HepG2 (cell line): ENCODE measurements around the gene TLE2. TPM values are rescaled to one million over a fixed set of nuclear protein-coding genes. Genes with fewer than 3 reads are reported as not detected.

Experiments used
- DPF2 ChIP-seq: sonication (generic); formaldehyde crosslinking; IDR thresholded peaks from 2 replicates; pipeline ENCODE4 v1.4.0; 2020; ENCODE audit warnings: mild to moderate bottlenecking, low read depth, missing genetic modification reagents, borderline replicate concordance
- FLYWCH1 ChIP-seq: sonication (generic); formaldehyde crosslinking; IDR thresholded peaks from 2 replicates; pipeline ENCODE4 v1.8.1; 2023; ENCODE audit warnings: mild to moderate bottlenecking, missing genetic modification reagents
- GABPB1 ChIP-seq: IDR thresholded peaks from 2 replicates; pipeline ENCODE4 v1.6.1; 2016; ENCODE audit warnings: mild to moderate bottlenecking, missing genetic modification reagents, moderate library complexity, missing compliant biosample characterization
- GATA4 ChIP-seq: sonication (generic); IDR thresholded peaks from 2 replicates; pipeline ENCODE4 v1.6.1; 2016; ENCODE audit warnings: antibody characterized with exemption, low read depth, borderline replicate concordance
- KDM2A ChIP-seq: sonication (generic); formaldehyde crosslinking; IDR thresholded peaks from 2 replicates; pipeline ENCODE4 v1.4.0; 2020; ENCODE audit warnings: low read depth, missing genetic modification reagents, borderline replicate concordance
- MBNL3 ChIP-seq: fragments of 250-450 bp; sonication (Bioruptor Pico); conservative IDR thresholded peaks from 2 replicates; pipeline ENCODE4 v1.8.0; 2022; ENCODE audit warnings: mild to moderate bottlenecking, inconsistent platforms
- NFATC3 ChIP-seq: sonication (generic); formaldehyde crosslinking; IDR thresholded peaks from 2 replicates; pipeline ENCODE4 v1.5.1; 2020; ENCODE audit warnings: mild to moderate bottlenecking, missing genetic modification reagents
- RARA ChIP-seq: IDR thresholded peaks from 2 replicates; pipeline ENCODE4 v1.6.1; 2016; ENCODE audit warnings: missing genetic modification reagents, missing compliant biosample characterization
- SCMH1 ChIP-seq: sonication (generic); formaldehyde crosslinking; IDR thresholded peaks from 2 replicates; pipeline ENCODE4 v1.9.0; 2021; ENCODE audit warnings: missing genetic modification reagents, mild to moderate bottlenecking, borderline replicate concordance
- TBX3 ChIP-seq: fragments of 450-650 bp; IDR thresholded peaks from 2 replicates; pipeline ENCODE4 v1.6.1; 2017; ENCODE audit warnings: antibody characterized with exemption, mild to moderate bottlenecking, inconsistent platforms, borderline replicate concordance
- TEAD3 ChIP-seq: optimal IDR thresholded peaks from 2 replicates; pipeline ENCODE3; 2016; ENCODE audit warnings: borderline replicate concordance
- TGIF2 ChIP-seq: IDR thresholded peaks from 2 replicates; pipeline ENCODE4 v1.6.1; 2016; ENCODE audit warnings: control low read depth, missing compliant biosample characterization
- THAP11 ChIP-seq: IDR thresholded peaks from 2 replicates; pipeline ENCODE4 v1.6.1; 2016; ENCODE audit warnings: missing biosample characterization, missing genetic modification reagents
- ZFP36 ChIP-seq: fragments of 150-350 bp; IDR thresholded peaks from 2 replicates; pipeline ENCODE4 v1.6.1; 2018; ENCODE audit warnings: borderline replicate concordance, low read length, low read depth; ENCODE audit not compliant: partially characterized antibody
- ZFP37 ChIP-seq: sonication (generic); formaldehyde crosslinking; IDR thresholded peaks from 2 replicates; pipeline ENCODE4 v1.4.0; 2020; ENCODE audit warnings: missing genetic modification reagents, borderline replicate concordance
- ZNF138 ChIP-seq: sonication (generic); formaldehyde crosslinking; IDR thresholded peaks from 2 replicates; pipeline ENCODE4 v1.5.0; 2020; ENCODE audit warnings: mild to moderate bottlenecking, low read depth, missing genetic modification reagents
- ZNF263 ChIP-seq: sonication (generic); formaldehyde crosslinking; IDR thresholded peaks from 2 replicates; pipeline ENCODE4 v1.4.0; 2020; ENCODE audit warnings: missing genetic modification reagents
- ZNF354B ChIP-seq: sonication (generic); formaldehyde crosslinking; IDR thresholded peaks from 2 replicates; pipeline ENCODE4 v1.8.0; 2022; ENCODE audit warnings: mild to moderate bottlenecking, missing genetic modification reagents
- ZNF644 ChIP-seq: IDR thresholded peaks from 2 replicates; pipeline ENCODE4 v1.6.1; 2016; ENCODE audit warnings: low read depth
- ZNF775 ChIP-seq: sonication (generic); formaldehyde crosslinking; IDR thresholded peaks from 2 replicates; pipeline ENCODE4 v1.4.0; 2020; ENCODE audit warnings: missing genetic modification reagents, mild to moderate bottlenecking, moderate library complexity, borderline replicate concordance
- ZSCAN20 ChIP-seq: sonication (generic); formaldehyde crosslinking; IDR thresholded peaks from 2 replicates; pipeline ENCODE4 v1.4.0; 2020; ENCODE audit warnings: missing genetic modification reagents, mild to moderate bottlenecking, borderline replicate concordance
- polyA plus RNA-seq, 8 experiments: library from polyadenylated mRNA; depleted of rRNA in 3 of 8; stranded (reverse) in 7 of 8; unstranded in 1 of 8; fragments of >200 nt; fragmentation: Illumina TruSeq in 4 of 8; extraction: Trizol in 4 of 8; gene quantifications; 2 replicates each; pipeline versions ENCODE4 v1.2.1 to v1.2.3, GENCODE V29; 2011 to 2016; ENCODE audit warnings: low read depth in 4 of 8, missing spikeins in 1 of 8, mixed read lengths in 1 of 8; ENCODE audit not compliant: insufficient read depth in 1 of 8
- total RNA-seq, 5 experiments: library from RNA; depleted of rRNA; stranded (reverse); fragments of >200 nt; fragmentation: Illumina TruSeq; extraction: Trizol; gene quantifications; 2 replicates each; pipeline ENCODE4 v1.2.3, GENCODE V29; 2016; ENCODE audit warnings: low read depth in 1 of 5
- TF ChIP-seq, protein P1 (sequence below): sonication (generic); formaldehyde crosslinking; IDR thresholded peaks from 2 replicates; pipeline ENCODE4 v1.9.0; 2021; ENCODE audit warnings: missing genetic modification reagents, borderline replicate concordance
- TF ChIP-seq, protein P2 (sequence below): sonication (generic); formaldehyde crosslinking; IDR thresholded peaks from 2 replicates; pipeline ENCODE4 v1.9.0; 2022; ENCODE audit warnings: low read depth, missing genetic modification reagents
- TF ChIP-seq, protein P3 (sequence below): sonication (generic); formaldehyde crosslinking; conservative IDR thresholded peaks from 2 replicates; pipeline ENCODE4 v1.8.0; 2022; ENCODE audit warnings: missing genetic modification reagents

TLE2 gene
- total and polyA plus RNA-seq, 2 of the 13 experiments (the other 11 are each of a cell fraction or from before 2014, with no cell fraction given), result 0.07 to 0.81 TPM

DNA sequence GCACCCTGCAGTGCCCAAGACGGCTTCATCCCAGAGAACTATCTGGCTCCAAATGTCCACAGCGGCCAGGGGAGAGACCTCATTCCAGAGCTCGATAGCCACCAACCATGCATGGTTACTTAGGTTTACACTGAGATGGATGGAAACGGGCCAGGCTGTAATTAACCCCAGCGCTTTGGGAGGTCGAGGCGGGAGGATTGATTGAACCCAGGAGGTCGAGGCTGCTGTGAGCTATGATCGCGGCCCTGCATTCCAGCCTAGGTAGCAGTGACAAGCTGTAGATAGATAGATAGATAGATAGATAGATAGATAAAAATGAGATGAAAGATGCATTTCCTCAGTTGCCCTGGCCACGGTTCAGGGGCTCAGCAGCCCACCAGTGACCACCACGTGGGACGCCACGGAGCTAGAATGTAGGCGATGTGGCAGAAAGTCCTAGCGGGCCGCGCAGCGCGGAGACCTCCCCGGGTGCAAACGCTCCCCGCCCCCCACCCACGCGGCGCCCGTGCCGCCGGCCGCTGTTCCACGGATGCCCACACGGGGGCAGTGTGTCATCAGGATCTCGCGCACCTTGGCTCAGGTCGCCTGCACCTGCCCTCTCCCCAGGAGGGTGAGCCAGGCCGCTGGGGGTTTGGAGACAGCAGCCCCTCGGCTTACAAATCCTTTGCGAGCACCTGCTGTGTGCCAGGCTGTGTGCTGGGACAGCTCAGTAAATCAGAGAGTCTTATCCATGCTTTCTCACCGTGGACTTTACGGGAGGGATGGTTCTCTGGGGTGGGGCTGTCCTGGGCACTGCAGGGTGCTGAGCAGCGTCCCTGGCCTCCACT, 46.7 kb upstream of the TLE2 start (continued):
- TF ChIP-seq, protein P1, sequence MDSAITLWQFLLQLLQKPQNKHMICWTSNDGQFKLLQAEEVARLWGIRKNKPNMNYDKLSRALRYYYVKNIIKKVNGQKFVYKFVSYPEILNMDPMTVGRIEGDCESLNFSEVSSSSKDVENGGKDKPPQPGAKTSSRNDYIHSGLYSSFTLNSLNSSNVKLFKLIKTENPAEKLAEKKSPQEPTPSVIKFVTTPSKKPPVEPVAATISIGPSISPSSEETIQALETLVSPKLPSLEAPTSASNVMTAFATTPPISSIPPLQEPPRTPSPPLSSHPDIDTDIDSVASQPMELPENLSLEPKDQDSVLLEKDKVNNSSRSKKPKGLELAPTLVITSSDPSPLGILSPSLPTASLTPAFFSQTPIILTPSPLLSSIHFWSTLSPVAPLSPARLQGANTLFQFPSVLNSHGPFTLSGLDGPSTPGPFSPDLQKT (CRISPR knock-in tag), result no peak
- TF ChIP-seq, protein P2, sequence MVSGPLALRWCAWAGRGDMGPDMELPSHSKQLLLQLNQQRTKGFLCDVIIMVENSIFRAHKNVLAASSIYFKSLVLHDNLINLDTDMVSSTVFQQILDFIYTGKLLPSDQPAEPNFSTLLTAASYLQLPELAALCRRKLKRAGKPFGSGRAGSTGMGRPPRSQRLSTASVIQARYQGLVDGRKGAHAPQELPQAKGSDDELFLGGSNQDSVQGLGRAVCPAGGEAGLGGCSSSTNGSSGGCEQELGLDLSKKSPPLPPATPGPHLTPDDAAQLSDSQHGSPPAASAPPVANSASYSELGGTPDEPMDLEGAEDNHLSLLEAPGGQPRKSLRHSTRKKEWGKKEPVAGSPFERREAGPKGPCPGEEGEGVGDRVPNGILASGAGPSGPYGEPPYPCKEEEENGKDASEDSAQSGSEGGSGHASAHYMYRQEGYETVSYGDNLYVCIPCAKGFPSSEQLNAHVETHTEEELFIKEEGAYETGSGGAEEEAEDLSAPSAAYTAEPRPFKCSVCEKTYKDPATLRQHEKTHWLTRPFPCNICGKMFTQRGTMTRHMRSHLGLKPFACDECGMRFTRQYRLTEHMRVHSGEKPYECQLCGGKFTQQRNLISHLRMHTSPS, result no peak
- TF ChIP-seq GABPB1 (CRISPR knock-in tag) (peak; percentile 37; the same call in 1 of the 2 replicates), TGIF2 (CRISPR knock-in tag) (no peak), DPF2 (CRISPR knock-in tag) (no peak), RARA (no peak), MBNL3 (CRISPR knock-in tag) (no peak), KDM2A (CRISPR knock-in tag) (peak; percentile 52; the same call in 1 of the 2 replicates), ZNF263 (no peak), ZSCAN20 (CRISPR knock-in tag) (no peak), NFATC3 (CRISPR knock-in tag) (0 out of 2 replicates have a peak, but pooled peaks have one; percentile 26), GATA4 (no peak), ZNF354B (CRISPR knock-in tag) (no peak), TEAD3 (CRISPR knock-in tag) (peak; percentile 30), ZNF644 (no peak), ZNF775 (CRISPR knock-in tag) (no peak), FLYWCH1 (CRISPR knock-in tag) (no peak), ZFP36 (no peak), ZNF138 (CRISPR knock-in tag) (no peak), TBX3 (no peak), ZFP37 (CRISPR knock-in tag) (no peak), THAP11 (peak; percentile 29; the same call in 1 of the 2 replicates), SCMH1 (CRISPR knock-in tag) (no peak)
- TF ChIP-seq, protein P3, sequence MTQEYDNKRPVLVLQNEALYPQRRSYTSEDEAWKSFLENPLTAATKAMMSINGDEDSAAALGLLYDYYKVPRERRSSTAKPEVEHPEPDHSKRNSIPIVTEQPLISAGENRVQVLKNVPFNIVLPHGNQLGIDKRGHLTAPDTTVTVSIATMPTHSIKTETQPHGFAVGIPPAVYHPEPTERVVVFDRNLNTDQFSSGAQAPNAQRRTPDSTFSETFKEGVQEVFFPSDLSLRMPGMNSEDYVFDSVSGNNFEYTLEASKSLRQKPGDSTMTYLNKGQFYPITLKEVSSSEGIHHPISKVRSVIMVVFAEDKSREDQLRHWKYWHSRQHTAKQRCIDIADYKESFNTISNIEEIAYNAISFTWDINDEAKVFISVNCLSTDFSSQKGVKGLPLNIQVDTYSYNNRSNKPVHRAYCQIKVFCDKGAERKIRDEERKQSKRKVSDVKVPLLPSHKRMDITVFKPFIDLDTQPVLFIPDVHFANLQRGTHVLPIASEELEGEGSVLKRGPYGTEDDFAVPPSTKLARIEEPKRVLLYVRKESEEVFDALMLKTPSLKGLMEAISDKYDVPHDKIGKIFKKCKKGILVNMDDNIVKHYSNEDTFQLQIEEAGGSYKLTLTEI, result no peak
